Activated CD4-positive, alpha-beta T cell treated with anti-CD3 and anti-CD28 coated beads, Interleukin-2, amount 50 U/mL, for 1 hour (primary cell): ENCODE measurements around the gene MTUS2.
"Not testable (repeated sequence)": the region's sequence is repeated elsewhere in the genome, so short reads cannot be mapped to it uniquely, and the experiment has no call there.

ENCODE experiments used
- DNase-seq: peaks from one replicate; pipeline ENCODE4 v3.0.0-alpha.2; 2020

MTUS2 gene

GRCh38 chr13:29345860-29346582 lies 525.9 kb downstream of the MTUS2 start:
- not testable (repeated sequence) for DNase-seq

GRCh38 chr13:29355029-29355428 lies 534.9 kb downstream of the MTUS2 start:
- no peak for DNase-seq

GRCh38 chr13:29359181-29359580 lies 539.0 kb downstream of the MTUS2 start:
- no peak for DNase-seq

- no peak for DNase-seq
These were observed 541.6 kb downstream of the MTUS2 start for GRCh38 chr13:29361716-29362115.

- peak; percentile 10 for DNase-seq
These were observed 542.9 kb downstream of the MTUS2 start for GRCh38 chr13:29362849-29363604.

- no peak for DNase-seq
These were observed 549.1 kb downstream of the MTUS2 start for GRCh38 chr13:29369060-29369743.

GRCh38 chr13:29379281-29379680 lies 559.1 kb downstream of the MTUS2 start:
- no peak for DNase-seq

GRCh38 chr13:29379865-29380264 lies 559.7 kb downstream of the MTUS2 start:
- no peak for DNase-seq

- DNase-seq, result no peak
These were observed 561.9 kb downstream of the MTUS2 start for GRCh38 chr13:29382021-29382420.

- no peak for DNase-seq
These were observed 563.3 kb downstream of the MTUS2 start for GRCh38 chr13:29383476-29383875.

GRCh38 chr13:29384466-29384865 lies 564.3 kb downstream of the MTUS2 start:
- no peak for DNase-seq

GRCh38 chr13:29384871-29385270 lies 564.7 kb downstream of the MTUS2 start:
- DNase-seq, result no peak

GRCh38 chr13:29386246-29386645 lies 566.1 kb downstream of the MTUS2 start:
- no peak for DNase-seq

- DNase-seq, result not testable (repeated sequence)
These were observed 570.5 kb downstream of the MTUS2 start for GRCh38 chr13:29390598-29390997.

- DNase-seq, result no peak
These were observed 576.3 kb downstream of the MTUS2 start for GRCh38 chr13:29396446-29396845.

- no peak for DNase-seq
These were observed 577.1 kb downstream of the MTUS2 start for GRCh38 chr13:29397265-29397664.

GRCh38 chr13:29402166-29402636 lies 582.1 kb downstream of the MTUS2 start:
- no peak for DNase-seq

- DNase-seq, result no peak
These were observed 585.3 kb downstream of the MTUS2 start for GRCh38 chr13:29405401-29405800.

- no peak for DNase-seq
These were observed 591.3 kb downstream of the MTUS2 start for GRCh38 chr13:29411481-29411880.

- no peak for DNase-seq
These were observed 597.9 kb downstream of the MTUS2 start for GRCh38 chr13:29418026-29418425.

GRCh38 chr13:29421118-29421517 lies 601.0 kb downstream of the MTUS2 start:
- DNase-seq, result no peak

GRCh38 chr13:29422015-29422414 lies 601.9 kb downstream of the MTUS2 start:
- no peak for DNase-seq

- no peak for DNase-seq
These were observed 602.9 kb downstream of the MTUS2 start for GRCh38 chr13:29423050-29423449.

GRCh38 chr13:29427937-29428309 lies 607.8 kb downstream of the MTUS2 start:
- no peak for DNase-seq
